Measurements from ENCODE around the gene AQP2.

Gene AQP2

DNA sequence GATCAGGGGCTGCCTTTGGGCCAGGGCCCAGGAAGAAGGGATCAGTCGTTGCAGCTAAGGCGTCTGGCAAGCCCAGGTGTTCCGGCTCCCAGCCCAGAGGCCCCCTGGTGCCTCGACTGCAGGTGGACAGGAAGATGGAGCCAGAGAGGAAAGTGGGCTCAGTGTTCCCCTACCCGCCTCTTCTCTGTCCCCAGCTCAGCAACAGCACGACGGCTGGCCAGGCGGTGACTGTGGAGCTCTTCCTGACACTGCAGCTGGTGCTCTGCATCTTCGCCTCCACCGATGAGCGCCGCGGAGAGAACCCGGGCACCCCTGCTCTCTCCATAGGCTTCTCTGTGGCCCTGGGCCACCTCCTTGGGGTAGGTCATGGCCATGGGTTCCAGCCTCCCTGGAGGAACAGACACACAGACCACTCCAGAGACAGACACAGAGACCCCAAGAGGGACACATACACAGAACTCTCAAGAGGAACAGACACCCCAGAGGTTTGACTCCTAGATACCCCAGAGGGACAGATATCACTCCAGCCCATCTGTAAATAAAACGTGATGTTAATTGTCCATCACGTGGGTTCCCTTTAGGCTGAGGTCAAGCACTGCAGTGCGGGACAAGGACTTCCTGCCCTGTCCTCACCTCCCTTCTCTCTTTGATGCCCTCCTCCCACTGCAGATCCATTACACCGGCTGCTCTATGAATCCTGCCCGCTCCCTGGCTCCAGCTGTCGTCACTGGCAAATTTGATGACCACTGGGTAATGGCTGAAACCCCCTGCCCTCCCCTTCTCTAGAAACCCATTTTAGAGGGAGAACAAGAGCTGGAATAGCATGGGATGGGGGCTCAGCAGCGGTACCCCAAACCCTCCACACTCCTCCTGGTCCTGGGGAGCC, 3.7 kb downstream of the AQP2 start:
- TF ChIP-seq, protein P1, sequence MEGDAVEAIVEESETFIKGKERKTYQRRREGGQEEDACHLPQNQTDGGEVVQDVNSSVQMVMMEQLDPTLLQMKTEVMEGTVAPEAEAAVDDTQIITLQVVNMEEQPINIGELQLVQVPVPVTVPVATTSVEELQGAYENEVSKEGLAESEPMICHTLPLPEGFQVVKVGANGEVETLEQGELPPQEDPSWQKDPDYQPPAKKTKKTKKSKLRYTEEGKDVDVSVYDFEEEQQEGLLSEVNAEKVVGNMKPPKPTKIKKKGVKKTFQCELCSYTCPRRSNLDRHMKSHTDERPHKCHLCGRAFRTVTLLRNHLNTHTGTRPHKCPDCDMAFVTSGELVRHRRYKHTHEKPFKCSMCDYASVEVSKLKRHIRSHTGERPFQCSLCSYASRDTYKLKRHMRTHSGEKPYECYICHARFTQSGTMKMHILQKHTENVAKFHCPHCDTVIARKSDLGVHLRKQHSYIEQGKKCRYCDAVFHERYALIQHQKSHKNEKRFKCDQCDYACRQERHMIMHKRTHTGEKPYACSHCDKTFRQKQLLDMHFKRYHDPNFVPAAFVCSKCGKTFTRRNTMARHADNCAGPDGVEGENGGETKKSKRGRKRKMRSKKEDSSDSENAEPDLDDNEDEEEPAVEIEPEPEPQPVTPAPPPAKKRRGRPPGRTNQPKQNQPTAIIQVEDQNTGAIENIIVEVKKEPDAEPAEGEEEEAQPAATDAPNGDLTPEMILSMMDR (conservative IDR thresholded peaks at IDR 0.05), result no peak

DNA sequence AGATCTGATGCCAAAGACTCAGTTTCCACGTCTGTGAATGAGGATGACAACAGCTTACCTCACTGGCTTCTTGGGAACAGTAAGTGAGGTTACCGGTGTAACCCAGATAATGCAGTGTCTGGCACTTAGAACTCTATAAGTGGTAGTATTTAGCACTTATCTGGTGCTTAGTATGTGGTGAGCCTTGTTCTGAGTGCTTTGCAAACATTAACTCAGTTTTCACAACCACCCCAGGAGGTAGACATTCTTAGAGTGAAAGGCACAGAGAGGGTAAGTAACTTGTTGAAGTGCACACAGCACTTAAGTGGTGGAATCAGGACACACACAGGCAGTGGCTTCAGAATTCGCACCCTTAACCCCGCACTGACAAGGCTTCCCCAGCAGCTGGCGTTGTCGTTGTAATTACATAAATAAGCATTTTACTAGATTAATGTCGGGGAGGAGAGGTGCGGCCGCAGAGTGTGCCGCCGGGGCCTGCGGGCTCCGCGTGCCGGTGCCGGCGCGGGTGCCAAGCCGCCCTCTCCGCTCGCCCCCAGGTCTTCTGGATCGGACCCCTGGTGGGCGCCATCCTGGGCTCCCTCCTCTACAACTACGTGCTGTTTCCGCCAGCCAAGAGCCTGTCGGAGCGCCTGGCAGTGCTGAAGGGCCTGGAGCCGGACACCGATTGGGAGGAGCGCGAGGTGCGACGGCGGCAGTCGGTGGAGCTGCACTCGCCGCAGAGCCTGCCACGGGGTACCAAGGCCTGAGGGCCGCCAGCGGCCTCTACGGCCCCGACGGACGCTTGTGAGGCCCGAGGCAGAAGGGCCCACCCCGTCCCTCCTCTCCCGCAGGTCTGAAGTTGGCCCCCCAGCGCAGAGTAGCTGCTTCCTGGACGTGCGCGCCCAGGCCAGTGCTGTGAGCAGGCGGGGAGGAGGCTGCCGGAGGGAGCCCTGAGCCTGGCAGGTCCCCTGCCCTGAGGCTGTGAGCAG, 4.6 kb downstream of the AQP2 start:
- TF ChIP-seq, protein P1 (conservative IDR thresholded peaks at IDR 0.05), result no peak
- no peak overlapping the region for H3K27ac ChIP-seq

More for the DNA sequence above, 3.7 kb downstream of the AQP2 start:
- no peak overlapping the region; the same call in 1 of the 2 replicates for H3K27ac ChIP-seq

DNA sequence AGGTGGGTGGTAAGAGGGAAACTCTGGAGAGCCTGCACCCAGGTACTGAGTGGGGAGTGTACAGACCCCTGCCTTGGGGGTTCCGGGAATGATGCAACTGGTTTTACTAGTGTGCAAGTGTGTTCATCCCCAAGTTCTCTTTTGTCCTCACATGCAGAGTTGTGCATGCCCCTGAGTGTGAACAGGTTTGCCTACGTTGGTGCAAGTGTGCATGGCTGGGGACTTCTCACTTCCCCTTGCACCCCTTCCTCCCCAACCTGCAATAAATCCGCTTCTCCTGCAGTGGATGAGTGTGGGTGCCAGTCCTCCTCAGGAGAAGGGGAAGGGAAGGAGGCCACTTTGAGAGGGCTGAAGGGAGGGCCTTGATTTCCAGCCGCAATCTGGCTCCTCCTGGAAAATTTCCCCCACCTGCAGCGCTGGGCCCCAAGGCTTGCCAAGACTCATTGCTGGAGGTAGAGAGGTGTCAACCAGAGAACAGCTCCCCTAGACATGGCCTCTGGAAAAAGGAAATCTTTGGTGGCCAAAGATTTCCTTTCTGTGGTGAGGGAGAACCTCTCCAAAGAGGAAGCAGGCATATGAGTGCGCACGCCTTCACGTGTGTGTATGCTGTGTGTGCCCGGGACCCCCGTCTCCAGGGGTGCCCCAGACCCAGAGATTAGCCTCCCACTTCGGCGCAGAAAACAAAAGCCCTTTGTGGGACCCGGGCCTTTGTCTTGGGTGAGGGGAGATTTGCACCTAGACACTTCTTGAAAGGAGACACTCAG, 5.5 kb downstream of the AQP2 start:
- no peak overlapping the region for H3K27ac ChIP-seq

DNA sequence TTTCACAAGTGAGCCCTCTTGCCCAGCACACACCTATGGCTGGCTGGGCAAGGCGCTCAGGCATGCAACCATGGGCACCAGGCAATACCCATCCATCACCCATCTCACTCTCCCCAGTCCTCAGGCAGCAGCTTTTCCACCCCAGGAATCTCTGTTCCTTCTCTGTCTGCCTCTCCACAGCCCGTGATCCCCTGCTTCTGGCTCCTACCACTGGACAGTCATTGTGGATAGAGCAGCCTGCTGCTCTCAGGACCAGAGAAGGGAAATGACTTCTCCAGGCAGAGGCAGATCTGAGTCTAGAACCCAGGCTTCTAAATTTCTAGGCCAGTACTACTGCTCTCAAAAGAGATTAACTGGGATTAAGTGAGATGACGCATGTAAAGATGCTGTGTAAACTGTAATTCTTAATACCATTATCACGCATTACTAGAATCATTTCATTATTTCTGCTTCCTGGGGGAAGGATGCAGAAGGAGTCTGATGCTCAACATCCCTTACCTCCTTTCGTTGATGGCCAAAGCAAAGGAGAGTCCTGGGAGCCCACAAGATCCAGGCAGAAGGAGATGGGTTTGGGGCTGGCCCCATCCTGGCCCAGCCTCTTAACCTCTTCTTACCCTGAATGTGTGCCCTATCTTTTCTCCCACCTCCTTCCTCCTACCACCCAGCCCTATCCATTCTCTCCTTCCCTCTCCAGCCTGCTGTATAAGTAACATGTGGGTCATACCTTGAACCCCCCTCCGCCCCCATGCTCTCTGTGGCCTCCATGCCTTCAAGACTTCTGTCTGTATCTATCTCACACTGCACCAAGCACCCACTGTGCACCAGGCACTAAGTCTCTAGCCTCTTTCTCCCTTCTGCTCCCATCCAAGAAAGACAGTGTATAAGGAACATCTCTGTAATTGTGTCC, 6.4 kb downstream of the AQP2 start:
- H3K27ac ChIP-seq, result no peak overlapping the region
- TF ChIP-seq, protein P1 (conservative IDR thresholded peaks at IDR 0.05), result no peak

More for the DNA sequence above, 5.5 kb downstream of the AQP2 start:
- TF ChIP-seq, protein P1 (conservative IDR thresholded peaks at IDR 0.05), result no peak

DNA sequence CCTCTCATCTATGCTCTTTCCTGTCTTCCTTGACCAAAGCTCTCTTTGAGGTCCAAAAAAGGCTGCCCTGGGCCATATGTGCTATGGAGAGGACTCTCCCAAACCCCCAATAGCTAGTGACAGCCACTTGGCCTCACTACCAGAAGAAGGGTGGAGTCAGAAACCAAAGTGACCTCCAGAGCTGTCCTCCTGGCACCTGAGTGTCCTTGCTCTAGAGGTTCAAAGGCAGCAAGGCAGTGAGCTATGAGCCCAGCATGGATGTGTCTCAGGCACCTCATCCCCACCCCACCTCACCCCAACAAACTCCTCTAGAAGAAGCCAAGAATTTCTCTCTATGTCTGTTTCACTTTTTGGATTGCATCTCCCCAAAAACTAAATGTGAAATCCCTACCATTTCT, 7.0 kb downstream of the AQP2 start:
- TF ChIP-seq, protein P1 (conservative IDR thresholded peaks at IDR 0.05), result no peak

DNA sequence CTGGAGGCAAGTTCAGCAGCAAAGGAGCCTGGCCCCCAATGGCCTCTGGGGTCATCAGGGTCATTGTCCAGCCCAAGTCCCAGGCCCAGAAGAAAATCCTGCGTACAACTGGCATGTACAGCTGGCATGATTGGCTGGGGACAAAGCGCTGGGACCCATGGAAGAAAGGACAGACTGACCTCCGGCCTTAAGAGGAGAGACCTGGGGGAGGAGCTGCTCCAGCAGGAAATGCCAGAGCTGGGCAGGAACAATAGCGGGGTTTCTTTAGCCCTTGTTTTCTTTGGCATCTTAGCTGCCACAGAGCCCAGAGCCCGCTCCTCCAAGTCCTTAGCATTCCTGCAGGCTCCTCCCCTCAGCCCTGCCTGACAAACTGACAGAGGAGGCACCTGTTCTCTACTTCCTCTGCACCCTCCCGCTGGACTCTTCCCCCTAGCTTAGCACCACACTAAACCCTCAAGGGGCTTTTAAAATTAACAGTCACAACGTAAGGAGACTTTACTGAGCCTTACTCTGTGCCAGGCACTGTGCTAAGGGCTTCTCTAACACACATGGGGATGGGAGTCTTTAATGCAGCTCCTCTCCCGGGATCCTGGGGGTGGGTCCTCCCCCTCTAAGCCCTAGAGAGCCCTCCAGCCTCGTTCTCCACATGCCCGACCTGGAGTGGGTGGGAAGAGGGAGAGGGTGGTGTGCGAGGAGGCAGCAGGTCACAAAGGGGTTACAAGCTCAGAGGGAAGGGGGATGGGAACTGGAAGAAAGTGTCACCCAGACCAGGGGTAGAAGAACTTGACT, 9.3 kb downstream of the AQP2 start:
- TF ChIP-seq, protein P1 (conservative IDR thresholded peaks at IDR 0.05), result no peak
- no peak overlapping the region; the same call in 1 of the 2 replicates for H3K27ac ChIP-seq

More for the DNA sequence above, 7.0 kb downstream of the AQP2 start:
- no peak overlapping the region for H3K27ac ChIP-seq

Data from VCaP (cell line).